Left forelimb (tissue), 1 donor: Measurements from ENCODE around the gene S100P.
"Not testable (repeated sequence)": the region's sequence is repeated elsewhere in the genome, so short reads cannot be mapped to it uniquely, and the experiment has no call there.

Source experiments
- DNase-seq: peaks from one replicate; pipeline ENCODE4 v3.0.0-alpha.2; 2018; ENCODE audit warnings: low spot score

The S100P gene

GRCh38 chr4:6693231-6694176 is at the start of gene S100P:
S100P (plus strand) TSS chr4:6693878; CDS start chr4:6693933, 55 bp downstream.
- no peak for DNase-seq

GRCh38 chr4:6644792-6645530 is 48.7 kb upstream of the S100P start:
- DNase-seq = no peak

GRCh38 chr4:6647169-6647568 is 46.5 kb upstream of the S100P start:
- no peak for DNase-seq

- DNase-seq = no peak
Observed at GRCh38 chr4:6647582-6648230, 46.0 kb upstream of the S100P start.

GRCh38 chr4:6649216-6649615 is 44.5 kb upstream of the S100P start:
- no peak for DNase-seq

- DNase-seq = not testable (repeated sequence)
Observed at GRCh38 chr4:6654211-6654610, 39.5 kb upstream of the S100P start.

GRCh38 chr4:6655291-6655690 is 38.4 kb upstream of the S100P start:
- DNase-seq = not testable (repeated sequence)

GRCh38 chr4:6655924-6656323 is 37.8 kb upstream of the S100P start:
- no peak for DNase-seq

- DNase-seq = no peak
Observed at GRCh38 chr4:6657242-6658208, 36.2 kb upstream of the S100P start.

GRCh38 chr4:6658209-6658595 is 35.5 kb upstream of the S100P start:
- DNase-seq = no peak

- no peak for DNase-seq
Observed at GRCh38 chr4:6658597-6659075, 35.0 kb upstream of the S100P start.

GRCh38 chr4:6659897-6660296 is 33.8 kb upstream of the S100P start:
- no peak for DNase-seq

- DNase-seq = no peak
Observed at GRCh38 chr4:6660430-6660829, 33.2 kb upstream of the S100P start.

- no peak for DNase-seq
Observed at GRCh38 chr4:6662591-6662990, 31.1 kb upstream of the S100P start.

GRCh38 chr4:6663596-6664393 is 29.9 kb upstream of the S100P start:
- no peak for DNase-seq

- DNase-seq = no peak
Observed at GRCh38 chr4:6665320-6665654, 28.4 kb upstream of the S100P start.

- DNase-seq = no peak
Observed at GRCh38 chr4:6668391-6668790, 25.3 kb upstream of the S100P start.

GRCh38 chr4:6671648-6672047 is 22.0 kb upstream of the S100P start:
- DNase-seq = no peak

- DNase-seq = no peak
Observed at GRCh38 chr4:6672131-6672530, 21.5 kb upstream of the S100P start.

GRCh38 chr4:6672541-6673190 is 21.0 kb upstream of the S100P start:
- not testable (repeated sequence) for DNase-seq
